K562 (cell line): ENCODE measurements around the gene SEPTIN8. TPM values are rescaled to one million over a fixed set of nuclear protein-coding genes. Genes with fewer than 3 reads are reported as not detected.

Experiments
- ARNT ChIP-seq, 2 experiments: fragments of 450-650 bp; IDR thresholded peaks; 2 replicates each; pipeline ENCODE4 v1.6.1; 2016; ENCODE audit warnings: mild to moderate bottlenecking in 1 of 2
- BHLHE40 ChIP-seq: IDR thresholded peaks from 2 replicates; pipeline ENCODE4 v1.6.1; 2011; ENCODE audit warnings: low read length, improper control_type of control experiment
- JUN ChIP-seq, 2 experiments: sonication (generic) in 1 of 2; formaldehyde crosslinking in 1 of 2; IDR thresholded peaks; 2 replicates each; pipeline versions ENCODE4 v1.6.1 to v1.8.0; 2012 to 2022; ENCODE audit warnings: borderline replicate concordance in 2 of 2, mild to moderate bottlenecking in 2 of 2, improper control_type of control experiment in 1 of 2, low read depth in 1 of 2, low read length in 1 of 2, missing genetic modification reagents in 1 of 2
- JUND ChIP-seq, 2 experiments: IDR thresholded peaks; 2 replicates in 1 of 2; 3 replicates in 1 of 2; pipeline ENCODE4 v1.6.1; 2011; ENCODE audit warnings: borderline replicate concordance in 2 of 2, low read depth in 2 of 2, low read length in 2 of 2, improper control_type of control experiment in 1 of 2, missing biosample characterization in 1 of 2, missing genetic modification characterization in 1 of 2, missing genetic modification reagents in 1 of 2
- KDM5B ChIP-seq: fragments of 200-600 bp; sonication (generic); IDR thresholded peaks from 2 replicates; pipeline ENCODE4 v1.6.1; 2012; ENCODE audit warnings: low read depth, mild to moderate bottlenecking, moderate library complexity, low read length, control low read depth, inconsistent platforms; ENCODE audit not compliant: insufficient replicate concordance
- KLF10 ChIP-seq: fragments of 250-450 bp; sonication (Bioruptor Pico); IDR thresholded peaks from 2 replicates; pipeline ENCODE4 v1.6.1; 2021; ENCODE audit warnings: matching md5 sums
- L3MBTL2 ChIP-seq: fragments of 450-650 bp; IDR thresholded peaks from 2 replicates; pipeline ENCODE4 v1.6.1; 2016; ENCODE audit warnings: mild to moderate bottlenecking, moderate library complexity
- RB1 ChIP-seq: fragments of 450-650 bp; IDR thresholded peaks from 2 replicates; pipeline ENCODE4 v1.6.1; 2017; ENCODE audit warnings: low read depth, mild to moderate bottlenecking
- TBL1XR1 ChIP-seq, 2 experiments: IDR thresholded peaks; 2 replicates each; pipeline ENCODE4 v1.6.1; 2012; ENCODE audit warnings: improper control_type of control experiment in 2 of 2, low read length in 2 of 2, mild to moderate bottlenecking in 1 of 2
- ZNF263 ChIP-seq: sonication (generic); formaldehyde crosslinking; IDR thresholded peaks from 2 replicates; pipeline ENCODE4 v1.8.0; 2022; ENCODE audit warnings: mild to moderate bottlenecking, missing genetic modification reagents, borderline replicate concordance
- polyA plus RNA-seq, 8 experiments: library from polyadenylated mRNA; depleted of rRNA in 4 of 8; stranded (reverse) in 5 of 8; unstranded in 3 of 8; fragments of >200 nt; fragmentation: Nextera tagmentation in 2 of 8; fragmentation: Illumina TruSeq in 1 of 8; extraction: Ambion mirVana in 2 of 8; extraction: Trizol in 1 of 8; gene quantifications; 2 replicates each; pipeline versions ENCODE4 v1.2.1 to v1.2.3, GENCODE V29; 2011 to 2014; ENCODE audit warnings: inconsistent platforms in 1 of 8, missing spikeins in 1 of 8
- total RNA-seq, 7 experiments: library from RNA; depleted of rRNA in 6 of 7; stranded (reverse); fragments of >200 nt in 6 of 7; fragmentation: Illumina TruSeq in 2 of 7; extraction: Trizol in 2 of 7; gene quantifications; 2 replicates each; pipeline versions ENCODE4 v1.2.1 to v1.2.3, GENCODE V29; 2011 to 2021; ENCODE audit warnings: low replicate concordance in 1 of 7
- TF ChIP-seq, protein P1 (sequence below), 2 experiments: fragments of 450-650 bp in 1 of 2; sonication (generic) in 1 of 2; formaldehyde crosslinking in 1 of 2; IDR thresholded peaks in 1 of 2; conservative IDR thresholded peaks in 1 of 2; 2 replicates each; pipeline versions ENCODE4 v1.6.1 to v1.8.1; 2016 to 2023; ENCODE audit warnings: mild to moderate bottlenecking in 2 of 2, moderate library complexity in 2 of 2, inconsistent platforms in 1 of 2, missing genetic modification reagents in 1 of 2
- TF ChIP-seq, protein P2 (sequence below), 2 experiments: fragments of 450-650 bp; formaldehyde crosslinking in 1 of 2; IDR thresholded peaks; 2 replicates each; pipeline versions ENCODE4 v1.4.0 to v1.6.1; 2014 to 2020; ENCODE audit warnings: mild to moderate bottlenecking in 2 of 2, borderline replicate concordance in 1 of 2, low read depth in 1 of 2
- TF ChIP-seq, protein P3 (sequence below): IDR thresholded peaks from 2 replicates; pipeline ENCODE4 v1.6.1; 2011; ENCODE audit warnings: borderline replicate concordance, low read depth, mild to moderate bottlenecking, moderate library complexity, low read length; ENCODE audit not compliant: insufficient read depth, poor library complexity, severe bottlenecking

The SEPTIN8 gene
- total and polyA plus RNA-seq, 9 of the 15 experiments (the other 6 are each of a cell fraction or from before 2014, with no cell fraction given), result 19.3 to 142 (median 101) TPM

DNA sequence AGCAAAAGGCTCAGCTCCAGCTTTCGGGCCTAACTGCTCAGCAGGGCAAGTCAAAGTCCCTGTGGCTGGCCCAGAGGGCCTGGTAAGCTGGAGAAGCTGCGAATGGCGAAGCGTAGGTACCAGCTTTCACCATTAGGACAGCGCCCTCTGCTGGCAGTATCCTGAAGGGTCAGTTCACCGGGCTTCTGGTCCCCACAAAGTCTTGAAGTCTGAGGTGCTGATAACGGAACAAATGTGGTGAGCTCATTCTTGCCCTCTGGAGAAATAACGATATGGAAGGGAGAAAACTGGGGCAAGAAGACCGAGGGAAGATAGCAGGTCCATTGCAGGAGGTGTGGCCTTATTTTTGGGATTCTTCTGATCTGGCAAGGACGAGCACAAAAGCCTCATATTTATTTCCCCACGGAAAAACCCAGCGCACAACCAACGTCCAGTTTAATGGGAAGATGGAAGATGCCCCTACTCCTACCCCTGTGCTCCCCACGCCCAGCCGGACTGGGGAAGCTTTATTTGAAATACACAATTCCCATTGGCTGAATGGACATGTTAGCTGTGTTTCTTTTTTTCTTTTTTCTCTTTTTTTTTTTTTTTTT, 43.2 kb upstream of the SEPTIN8 start (continued):
- TF ChIP-seq ZNF263 (CRISPR knock-in tag) (peak; percentile 51; the same call in 1 of the 2 replicates), JUND (IDR thresholded peaks at IDR 0.05; ENCODE audit: borderline replicate concordance, low read depth, low read length) (peak; percentile 75), JUND (tag; IDR thresholded peaks at IDR 0.05; ENCODE audit: borderline replicate concordance, low read depth, low read length) (peak; percentile 79; the same call in 2 of the 3 replicates), TBL1XR1 (IDR thresholded peaks at IDR 0.05; ENCODE audit: low read length in 2 of 2) (peak in 1 of 2 experiments; percentile 55; a peak in 2 of 4 replicates), KLF10 (no peak), ARNT (IDR thresholded peaks at IDR 0.05) (0 out of 4 replicates have a peak, but pooled peaks of 1 of the 2 experiments have one; percentile 36), L3MBTL2 (peak; percentile 45; the same call in 1 of the 2 replicates), RB1 (peak; percentile 79; the same call in 1 of the 2 replicates), KDM5B (no peak), JUN (IDR thresholded peaks at IDR 0.05; ENCODE audit: borderline replicate concordance, low read depth, low read length) (peak; percentile 45; the same call in 1 of the 2 replicates), JUN (CRISPR knock-in tag; IDR thresholded peaks at IDR 0.05; ENCODE audit: borderline replicate concordance) (no peak), BHLHE40 (0 out of 2 replicates have a peak, but pooled peaks have one; percentile 19)
- TF ChIP-seq, protein P1, sequence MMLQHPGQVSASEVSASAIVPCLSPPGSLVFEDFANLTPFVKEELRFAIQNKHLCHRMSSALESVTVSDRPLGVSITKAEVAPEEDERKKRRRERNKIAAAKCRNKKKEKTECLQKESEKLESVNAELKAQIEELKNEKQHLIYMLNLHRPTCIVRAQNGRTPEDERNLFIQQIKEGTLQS (IDR thresholded peaks at IDR 0.05), result peak; percentile 51; the same call in 1 of the 2 replicates
- TF ChIP-seq, protein P1 (CRISPR knock-in tag; conservative IDR thresholded peaks at IDR 0.05), result no peak; the same call in 1 of the 2 replicates
- TF ChIP-seq, protein P2, sequence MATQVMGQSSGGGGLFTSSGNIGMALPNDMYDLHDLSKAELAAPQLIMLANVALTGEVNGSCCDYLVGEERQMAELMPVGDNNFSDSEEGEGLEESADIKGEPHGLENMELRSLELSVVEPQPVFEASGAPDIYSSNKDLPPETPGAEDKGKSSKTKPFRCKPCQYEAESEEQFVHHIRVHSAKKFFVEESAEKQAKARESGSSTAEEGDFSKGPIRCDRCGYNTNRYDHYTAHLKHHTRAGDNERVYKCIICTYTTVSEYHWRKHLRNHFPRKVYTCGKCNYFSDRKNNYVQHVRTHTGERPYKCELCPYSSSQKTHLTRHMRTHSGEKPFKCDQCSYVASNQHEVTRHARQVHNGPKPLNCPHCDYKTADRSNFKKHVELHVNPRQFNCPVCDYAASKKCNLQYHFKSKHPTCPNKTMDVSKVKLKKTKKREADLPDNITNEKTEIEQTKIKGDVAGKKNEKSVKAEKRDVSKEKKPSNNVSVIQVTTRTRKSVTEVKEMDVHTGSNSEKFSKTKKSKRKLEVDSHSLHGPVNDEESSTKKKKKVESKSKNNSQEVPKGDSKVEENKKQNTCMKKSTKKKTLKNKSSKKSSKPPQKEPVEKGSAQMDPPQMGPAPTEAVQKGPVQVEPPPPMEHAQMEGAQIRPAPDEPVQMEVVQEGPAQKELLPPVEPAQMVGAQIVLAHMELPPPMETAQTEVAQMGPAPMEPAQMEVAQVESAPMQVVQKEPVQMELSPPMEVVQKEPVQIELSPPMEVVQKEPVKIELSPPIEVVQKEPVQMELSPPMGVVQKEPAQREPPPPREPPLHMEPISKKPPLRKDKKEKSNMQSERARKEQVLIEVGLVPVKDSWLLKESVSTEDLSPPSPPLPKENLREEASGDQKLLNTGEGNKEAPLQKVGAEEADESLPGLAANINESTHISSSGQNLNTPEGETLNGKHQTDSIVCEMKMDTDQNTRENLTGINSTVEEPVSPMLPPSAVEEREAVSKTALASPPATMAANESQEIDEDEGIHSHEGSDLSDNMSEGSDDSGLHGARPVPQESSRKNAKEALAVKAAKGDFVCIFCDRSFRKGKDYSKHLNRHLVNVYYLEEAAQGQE (IDR thresholded peaks at IDR 0.05; ENCODE audit: borderline replicate concordance), result peak; percentile 94
- TF ChIP-seq, protein P2 (CRISPR knock-in tag; IDR thresholded peaks at IDR 0.05; ENCODE audit: low read depth), result no peak
- TF ChIP-seq, protein P3, sequence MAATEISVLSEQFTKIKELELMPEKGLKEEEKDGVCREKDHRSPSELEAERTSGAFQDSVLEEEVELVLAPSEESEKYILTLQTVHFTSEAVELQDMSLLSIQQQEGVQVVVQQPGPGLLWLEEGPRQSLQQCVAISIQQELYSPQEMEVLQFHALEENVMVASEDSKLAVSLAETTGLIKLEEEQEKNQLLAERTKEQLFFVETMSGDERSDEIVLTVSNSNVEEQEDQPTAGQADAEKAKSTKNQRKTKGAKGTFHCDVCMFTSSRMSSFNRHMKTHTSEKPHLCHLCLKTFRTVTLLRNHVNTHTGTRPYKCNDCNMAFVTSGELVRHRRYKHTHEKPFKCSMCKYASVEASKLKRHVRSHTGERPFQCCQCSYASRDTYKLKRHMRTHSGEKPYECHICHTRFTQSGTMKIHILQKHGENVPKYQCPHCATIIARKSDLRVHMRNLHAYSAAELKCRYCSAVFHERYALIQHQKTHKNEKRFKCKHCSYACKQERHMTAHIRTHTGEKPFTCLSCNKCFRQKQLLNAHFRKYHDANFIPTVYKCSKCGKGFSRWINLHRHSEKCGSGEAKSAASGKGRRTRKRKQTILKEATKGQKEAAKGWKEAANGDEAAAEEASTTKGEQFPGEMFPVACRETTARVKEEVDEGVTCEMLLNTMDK, result peak; percentile 44
